Brain microvascular endothelial cell (primary cell): ENCODE measurements around the gene ABCC4.

ENCODE experiments used
- DNase-seq: peaks from one replicate; pipeline ENCODE4 v3.0.0-alpha.2; 2020
- H3K27ac ChIP-seq: fragments of 250-450 bp; sonication (Bioruptor Pico); 2 replicates; pipeline ENCODE4 v1.5.1; 2020; ENCODE audit warnings: mild to moderate bottlenecking, moderate library complexity
- H3K27me3 ChIP-seq: fragments of 250-450 bp; sonication (Bioruptor Pico); replicated peaks from 2 replicates; pipeline ENCODE4 v1.5.1; 2020; ENCODE audit warnings: mild to moderate bottlenecking
- H3K36me3 ChIP-seq: fragments of 250-450 bp; sonication (Bioruptor Pico); replicated peaks from 2 replicates; pipeline ENCODE4 v1.5.1; 2020; ENCODE audit warnings: mild to moderate bottlenecking
- H3K4me3 ChIP-seq: 2 replicates; pipeline ENCODE4 v1.5.1; 2011; ENCODE audit warnings: low read depth, mild to moderate bottlenecking, control low read depth, low read length, moderate library complexity
- CTCF ChIP-seq: IDR thresholded peaks from 2 replicates; pipeline ENCODE4 v1.5.1; 2011; ENCODE audit warnings: low read depth, mild to moderate bottlenecking, moderate library complexity, low read length, control low read depth, inconsistent platforms; ENCODE audit errors: missing control alignments
- in situ Hi-C: cut with HindIII; loops from 2 replicates; pipeline ENCODE4 v1.10.0; 2017; ENCODE audit warnings: low sequenced_read_pairs, low pct_ligation_motif_present

ABCC4 gene

DNA sequence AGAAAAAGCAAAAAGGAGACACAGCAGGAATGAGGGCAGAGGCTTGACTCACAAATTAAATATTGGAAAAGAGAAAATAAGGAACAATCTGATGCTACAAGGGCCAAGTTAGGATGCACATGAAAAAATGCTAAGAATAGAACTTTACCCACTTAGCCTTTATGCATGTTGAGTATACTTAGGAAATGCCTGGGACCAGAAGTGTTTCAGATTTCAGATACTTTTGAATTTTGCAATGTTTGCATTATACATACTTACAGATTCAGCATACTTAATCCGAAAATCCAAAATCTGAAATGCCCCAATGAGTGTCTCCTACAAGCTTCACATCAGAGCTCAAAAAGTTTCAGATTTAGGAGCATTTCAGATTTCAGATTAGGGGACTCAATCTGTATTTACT, 262.3 kb downstream of the ABCC4 start:
- no peak for DNase-seq
- no peak overlapping the region for H3K4me3 ChIP-seq
- in situ Hi-C loops: no loop called here
- no peaks in the 10 kb centered on the region for H3K36me3 ChIP-seq
- no peak for TF ChIP-seq CTCF
- H3K27me3 ChIP-seq: no peaks in the 10 kb centered on the region
- H3K27ac ChIP-seq: no peak overlapping the region

DNA sequence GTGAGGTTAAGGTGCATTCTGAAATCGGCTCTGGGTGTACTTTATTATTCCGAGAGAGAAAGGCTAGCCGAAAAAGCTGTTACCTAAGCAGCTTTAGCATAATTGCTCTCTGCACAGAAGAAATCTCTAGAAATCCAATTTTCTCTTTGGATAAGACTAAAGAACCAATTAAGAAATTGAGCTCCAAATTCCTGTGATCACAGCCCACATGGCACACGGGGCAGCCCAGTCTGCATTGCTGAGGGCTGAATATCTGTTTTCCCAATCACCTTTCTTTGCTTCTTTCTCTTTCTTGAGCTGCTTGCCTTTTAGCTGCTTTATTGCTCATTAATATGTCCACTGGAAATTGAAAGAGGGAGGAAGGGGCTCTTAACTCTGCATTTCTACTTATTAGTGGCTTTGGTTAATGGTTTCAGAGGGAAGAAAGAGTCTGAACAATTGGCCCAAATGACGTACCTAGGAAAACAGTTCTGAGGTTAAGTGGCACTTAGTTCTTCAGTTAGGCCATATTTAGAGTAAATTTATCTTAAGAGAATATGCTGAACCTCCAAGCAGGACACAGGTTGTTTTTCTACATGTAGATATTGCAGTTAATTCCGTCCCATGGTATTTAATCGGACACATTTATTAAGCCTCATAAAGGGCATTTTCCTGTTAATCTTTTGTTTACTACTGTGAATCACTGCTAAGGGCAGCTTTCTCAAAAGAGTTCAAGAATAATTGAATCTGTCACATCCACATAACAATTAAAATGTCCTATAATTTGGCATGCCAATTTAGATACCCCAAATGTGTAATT, 265.7 kb downstream of the ABCC4 start:
- no peaks in the 10 kb centered on the region for H3K27me3 ChIP-seq
- in situ Hi-C loops: no loop called here
- DNase-seq: no peak
- no peak overlapping the region for H3K27ac ChIP-seq
- no peak for TF ChIP-seq CTCF
- H3K36me3 ChIP-seq: no peaks in the 10 kb centered on the region
- H3K4me3 ChIP-seq: no peak overlapping the region

GRCh38 chr13:95033890-95034289, 267.4 kb downstream of the ABCC4 start:
- Histone ChIP-seq H3K27ac (no peak overlapping the region), H3K27me3 (no peaks in the 10 kb centered on the region), H3K4me3 (no peak overlapping the region), H3K36me3 (no peaks in the 10 kb centered on the region)
- in situ Hi-C loops: no loop called here
- TF ChIP-seq CTCF: no peak
- no peak for DNase-seq

- no peak for DNase-seq
- Histone ChIP-seq H3K27ac (no peak overlapping the region), H3K27me3 (no peaks in the 10 kb centered on the region), H3K4me3 (no peak overlapping the region), H3K36me3 (no peaks in the 10 kb centered on the region)
- in situ Hi-C loops: no loop called here
- no peak for TF ChIP-seq CTCF
These were observed 269.1 kb downstream of the ABCC4 start for GRCh38 chr13:95032121-95032520.

GRCh38 chr13:95030821-95031343, 270.4 kb downstream of the ABCC4 start:
- in situ Hi-C loops: no loop called here
- Histone ChIP-seq H3K36me3 (no peaks in the 10 kb centered on the region), H3K4me3 (no peak overlapping the region), H3K27me3 (no peaks in the 10 kb centered on the region), H3K27ac (no peak overlapping the region)
- no peak for TF ChIP-seq CTCF
- DNase-seq: no peak
